Suprapubic skin (tissue), 3 donors: ENCODE measurements around the gene HELZ.

Experiments
- CTCF ChIP-seq, 2 donors: fragments of 200-600 bp in 1 of 2; fragments of 450-650 bp in 1 of 2; sonication (generic) in 1 of 2; IDR thresholded peaks; one replicate each; pipeline ENCODE4 v1.5.1; 2016 to 2019; ENCODE audit warnings: antibody characterized with exemption in 2 of 2, mild to moderate bottlenecking in 1 of 2, moderate library complexity in 1 of 2
- POLR2A ChIP-seq, 2 donors: fragments of 450-650 bp; IDR thresholded peaks; one replicate each; pipeline ENCODE4 v1.6.1; 2017; ENCODE audit warnings: antibody characterized with exemption in 2 of 2, mild to moderate bottlenecking in 2 of 2, moderate library complexity in 2 of 2

GRCh38 chr17:67157732-67158639 lies 87.0 kb downstream of the HELZ start:
- TF ChIP-seq CTCF (IDR thresholded peaks at IDR 0.05) (no peak), POLR2A (IDR thresholded peaks at IDR 0.05) (no peak)
